Thyroid gland (tissue), 4 donors: ENCODE data around the gene CEMIP2.

ENCODE experiments used
- CTCF ChIP-seq, 6 experiments: fragments of 200-600 bp in 3 of 6; fragments of 450-650 bp in 3 of 6; sonication (generic) in 3 of 6; IDR thresholded peaks; one replicate each; pipeline ENCODE4 v1.5.1; 2016 to 2019; ENCODE audit warnings: antibody characterized with exemption in 6 of 6, mild to moderate bottlenecking in 2 of 6, inconsistent platforms in 1 of 6, moderate library complexity in 1 of 6
- POLR2A ChIP-seq, 2 donors: fragments of 450-650 bp; IDR thresholded peaks; one replicate each; pipeline ENCODE4 v1.6.1; 2017; ENCODE audit warnings: antibody characterized with exemption in 2 of 2, mild to moderate bottlenecking in 2 of 2, moderate library complexity in 1 of 2

DNA sequence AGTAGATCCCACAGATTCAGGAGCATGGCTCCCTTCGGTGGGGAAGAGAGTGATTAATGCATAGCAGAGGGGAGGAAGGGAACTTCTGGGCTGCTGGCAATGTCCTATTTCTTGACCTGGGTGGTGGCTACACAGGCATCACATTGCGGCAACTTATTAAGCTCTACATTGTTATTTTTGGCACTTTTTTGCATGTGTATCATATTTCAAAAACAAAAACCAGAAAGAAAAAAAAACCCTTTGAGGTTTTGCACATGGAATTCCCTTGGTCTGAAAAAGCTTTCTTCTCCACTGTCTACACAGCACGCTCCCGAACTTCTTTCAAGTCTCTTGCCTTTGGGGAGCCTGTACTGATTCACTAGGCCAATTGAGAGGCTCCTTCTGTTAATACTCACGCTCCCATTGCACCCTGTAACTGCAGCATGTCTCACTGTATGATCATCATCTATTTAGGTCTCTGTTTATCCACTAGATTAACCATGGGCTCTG is 25.1 kb downstream of the CEMIP2 start:
- TF ChIP-seq CTCF (IDR thresholded peaks at IDR 0.05) (no peak), POLR2A (IDR thresholded peaks at IDR 0.05) (no peak)
